ENCODE results near the gene LBHD1.

DNA sequence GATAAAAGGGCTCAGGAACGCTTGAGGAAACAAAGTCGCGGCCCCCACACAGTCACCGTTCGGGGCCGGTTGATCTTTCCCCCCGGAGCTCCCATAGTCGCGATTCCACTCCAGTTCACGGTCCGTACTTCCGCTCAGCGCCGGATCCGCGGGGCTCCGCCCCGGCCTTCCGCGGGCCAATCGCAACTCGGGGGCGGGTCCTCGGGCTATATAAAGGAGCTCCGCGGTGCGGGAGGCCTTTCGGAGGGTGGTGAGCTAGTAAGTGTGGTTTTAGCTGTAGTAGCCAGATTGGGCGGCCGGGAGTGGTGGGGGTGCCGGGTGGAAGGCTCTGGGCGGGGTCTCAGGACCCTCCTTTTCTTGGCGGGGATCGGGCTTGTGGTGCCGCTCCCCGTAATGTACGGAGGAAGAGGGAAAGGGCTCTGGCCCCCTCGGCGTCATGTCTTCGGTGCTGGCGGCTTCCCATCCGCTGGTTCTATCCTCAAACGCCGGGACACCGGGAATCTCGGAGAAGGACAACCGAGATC is 6.9 kb downstream of the LBHD1 start, which contains the start of the genes C11orf98 and CSKMT:
- TF ChIP-seq CTCF (conservative IDR thresholded peaks at IDR 0.05) (no peak), EZH2 (IDR thresholded peaks at IDR 0.05; ENCODE audit: low read depth) (no peak)
